ENCODE results near the gene ZCCHC24.

DNA sequence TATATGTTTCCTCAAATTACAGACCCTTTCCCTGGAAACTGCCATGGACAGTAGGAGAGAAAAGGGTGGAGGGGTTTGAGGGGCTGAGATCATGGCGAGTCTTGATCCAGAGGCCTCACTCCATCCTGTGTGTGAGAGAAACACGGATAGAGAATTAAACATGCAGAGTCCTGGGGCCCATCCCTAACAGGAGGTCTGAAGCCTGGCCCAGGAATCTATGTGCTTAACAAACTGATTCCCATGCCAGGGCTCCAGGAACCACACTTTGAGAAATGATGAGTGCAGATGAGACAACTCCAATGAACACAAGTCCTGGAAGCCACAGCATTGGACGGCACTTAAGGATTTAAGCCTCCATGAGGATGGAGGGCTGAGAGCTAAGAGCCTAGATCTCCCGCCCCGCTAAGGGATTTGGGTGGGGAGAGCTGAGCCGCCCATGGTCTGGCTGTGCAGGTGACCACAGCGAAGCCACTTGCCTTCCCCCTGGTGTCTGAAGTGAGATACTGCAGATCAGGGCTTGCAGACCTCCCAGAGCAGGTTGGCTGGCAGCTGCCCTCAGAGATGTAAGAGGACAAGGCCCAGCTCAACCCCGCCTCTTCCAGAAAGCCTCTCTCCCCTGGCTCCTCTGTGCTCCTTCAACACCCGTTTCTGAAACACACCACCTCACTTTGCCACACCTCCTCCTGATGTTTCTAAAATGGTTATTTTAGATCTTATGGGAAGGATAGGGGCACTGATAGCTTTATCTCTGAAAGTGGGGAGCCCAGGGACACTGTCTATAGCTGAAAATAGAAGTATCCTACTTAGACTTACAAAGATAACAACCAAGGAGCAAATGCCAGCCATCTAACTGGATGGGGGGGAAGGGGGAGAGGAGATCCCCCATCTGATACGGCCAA, 42.1 kb upstream of the ZCCHC24 start:
- TF ChIP-seq, protein P1, sequence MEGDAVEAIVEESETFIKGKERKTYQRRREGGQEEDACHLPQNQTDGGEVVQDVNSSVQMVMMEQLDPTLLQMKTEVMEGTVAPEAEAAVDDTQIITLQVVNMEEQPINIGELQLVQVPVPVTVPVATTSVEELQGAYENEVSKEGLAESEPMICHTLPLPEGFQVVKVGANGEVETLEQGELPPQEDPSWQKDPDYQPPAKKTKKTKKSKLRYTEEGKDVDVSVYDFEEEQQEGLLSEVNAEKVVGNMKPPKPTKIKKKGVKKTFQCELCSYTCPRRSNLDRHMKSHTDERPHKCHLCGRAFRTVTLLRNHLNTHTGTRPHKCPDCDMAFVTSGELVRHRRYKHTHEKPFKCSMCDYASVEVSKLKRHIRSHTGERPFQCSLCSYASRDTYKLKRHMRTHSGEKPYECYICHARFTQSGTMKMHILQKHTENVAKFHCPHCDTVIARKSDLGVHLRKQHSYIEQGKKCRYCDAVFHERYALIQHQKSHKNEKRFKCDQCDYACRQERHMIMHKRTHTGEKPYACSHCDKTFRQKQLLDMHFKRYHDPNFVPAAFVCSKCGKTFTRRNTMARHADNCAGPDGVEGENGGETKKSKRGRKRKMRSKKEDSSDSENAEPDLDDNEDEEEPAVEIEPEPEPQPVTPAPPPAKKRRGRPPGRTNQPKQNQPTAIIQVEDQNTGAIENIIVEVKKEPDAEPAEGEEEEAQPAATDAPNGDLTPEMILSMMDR (IDR thresholded peaks at IDR 0.05), result peak; percentile 57 to 75 (median 69)
- TF ChIP-seq POLR2A (IDR thresholded peaks at IDR 0.05), result no peak
